ENCODE measurements around the gene PLEKHG4B.

The PLEKHG4B gene

GRCh38 chr5:172841-173251 lies 80.9 kb downstream of the PLEKHG4B start:
- Histone ChIP-seq H3K9ac (ENCODE audit: low read depth, low read length) (no peak overlapping the region), H3K4me1 (ENCODE audit: control insufficient read depth, insufficient read depth, low read length) (peaks cover 22% of the 10 kb centered on the region), H3K4me2 (ENCODE audit: low read length) (no peak overlapping the region), H3K27me3 (ENCODE audit: control insufficient read depth, insufficient read depth, low read length) (peaks cover 49% of the 10 kb centered on the region), H3K4me3 (ENCODE audit: low read length) (no peak overlapping the region), H3K9me3 (replicated peaks; ENCODE audit: low read length) (no peaks in the 10 kb centered on the region), H3K36me3 (ENCODE audit: insufficient read depth, low read length) (no peaks in the 10 kb centered on the region)

DNA sequence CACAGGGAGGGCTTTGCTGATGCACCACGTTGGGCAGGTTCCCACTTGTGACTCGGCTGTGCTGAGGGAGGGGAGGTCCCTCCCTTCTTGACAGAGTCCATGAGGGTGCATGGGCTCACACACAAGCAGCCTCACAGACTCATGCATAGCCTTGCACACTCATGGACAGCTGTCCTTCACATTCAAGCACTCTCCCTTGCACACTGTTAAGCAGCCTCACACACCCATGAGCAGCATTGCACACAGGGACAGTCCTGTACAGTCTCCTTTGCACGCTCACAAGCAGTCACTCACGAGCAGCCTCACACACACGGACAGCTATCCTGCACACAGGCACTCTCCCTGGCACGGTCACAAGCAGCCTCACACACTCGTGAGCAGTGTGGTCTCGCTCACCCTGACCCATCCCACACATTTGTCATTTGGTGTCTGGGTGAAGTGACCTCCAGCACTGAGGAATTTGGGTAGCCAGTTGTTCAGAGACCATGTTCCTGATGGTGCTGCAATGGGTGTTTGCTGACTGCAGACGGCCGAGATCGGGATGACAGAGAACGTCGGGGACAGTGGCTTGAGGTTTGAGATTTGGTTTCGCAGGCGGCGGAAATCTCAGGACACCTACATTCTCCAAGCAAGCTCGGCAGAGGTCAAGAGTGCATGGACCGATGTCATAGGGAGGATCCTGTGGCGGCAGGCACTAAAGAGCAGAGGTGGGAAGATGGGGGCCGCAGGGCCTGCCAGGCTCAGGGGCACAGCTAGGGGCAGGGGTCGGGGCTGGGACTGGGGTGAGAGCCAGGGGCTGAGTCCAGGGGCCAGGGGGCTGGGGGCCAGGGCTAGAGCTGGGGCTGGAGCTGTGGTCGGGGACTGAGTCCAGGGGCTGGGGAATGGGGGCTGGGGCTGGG lies 81.7 kb downstream of the PLEKHG4B start:
- Histone ChIP-seq H3K4me1 (ENCODE audit: control insufficient read depth, insufficient read depth, low read length) (peaks cover 15% of the 10 kb centered on the region), H3K36me3 (ENCODE audit: insufficient read depth, low read length) (no peaks in the 10 kb centered on the region), H3K27me3 (ENCODE audit: control insufficient read depth, insufficient read depth, low read length) (peaks cover 57% of the 10 kb centered on the region), H3K9me3 (replicated peaks; ENCODE audit: low read length) (no peaks in the 10 kb centered on the region), H3K4me3 (ENCODE audit: low read length) (no peak overlapping the region), H3K9ac (ENCODE audit: low read depth, low read length) (no peak overlapping the region), H3K4me2 (ENCODE audit: low read length) (no peak overlapping the region)

- Histone ChIP-seq H3K4me1 (ENCODE audit: control insufficient read depth, insufficient read depth, low read length) (peaks cover 9% of the 10 kb centered on the region), H3K9ac (ENCODE audit: low read depth, low read length) (no peak overlapping the region), H3K9me3 (replicated peaks; ENCODE audit: low read length) (no peaks in the 10 kb centered on the region), H3K36me3 (ENCODE audit: insufficient read depth, low read length) (no peaks in the 10 kb centered on the region), H3K4me2 (ENCODE audit: low read length) (no peak overlapping the region), H3K27me3 (ENCODE audit: control insufficient read depth, insufficient read depth, low read length) (peaks cover 63% of the 10 kb centered on the region), H3K4me3 (ENCODE audit: low read length) (no peak overlapping the region)
These were observed 82.3 kb downstream of the PLEKHG4B start for GRCh38 chr5:174291-174600.

DNA sequence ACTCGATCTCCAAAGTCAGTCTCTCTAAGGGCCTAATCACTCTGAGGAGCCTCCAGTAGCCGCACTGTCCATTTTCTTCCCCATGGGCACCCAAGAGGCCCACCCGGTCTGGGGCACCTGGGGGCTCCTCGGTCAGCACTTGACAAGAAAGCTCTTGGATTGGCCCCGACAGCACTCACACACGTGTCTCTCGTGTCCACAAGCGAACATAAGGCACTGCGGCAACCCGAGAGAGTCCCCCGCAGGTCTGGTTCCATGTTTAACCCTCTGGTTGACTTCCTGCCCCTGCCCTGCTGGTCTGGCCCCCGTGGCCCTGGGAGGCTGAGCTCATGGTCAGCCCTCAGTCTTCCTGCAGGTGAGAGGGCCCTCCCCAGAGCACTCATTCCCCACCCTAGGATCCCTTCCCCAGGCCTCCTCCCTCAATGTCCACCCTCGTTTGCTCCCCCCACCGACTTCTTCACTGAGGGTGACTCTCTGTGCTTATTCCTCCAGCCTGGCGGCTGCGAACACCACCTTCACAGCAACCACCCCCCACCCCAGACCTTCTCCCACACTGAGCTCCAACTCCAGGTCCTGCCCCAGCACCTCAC lies 83.0 kb downstream of the PLEKHG4B start:
- Histone ChIP-seq H3K27me3 (ENCODE audit: control insufficient read depth, insufficient read depth, low read length) (peaks cover 70% of the 10 kb centered on the region), H3K4me3 (ENCODE audit: low read length) (no peak overlapping the region), H3K9ac (ENCODE audit: low read depth, low read length) (no peak overlapping the region), H3K9me3 (replicated peaks; ENCODE audit: low read length) (no peaks in the 10 kb centered on the region), H3K4me1 (ENCODE audit: control insufficient read depth, insufficient read depth, low read length) (peaks cover 4% of the 10 kb centered on the region), H3K4me2 (ENCODE audit: low read length) (no peak overlapping the region), H3K36me3 (ENCODE audit: insufficient read depth, low read length) (no peaks in the 10 kb centered on the region)

DNA sequence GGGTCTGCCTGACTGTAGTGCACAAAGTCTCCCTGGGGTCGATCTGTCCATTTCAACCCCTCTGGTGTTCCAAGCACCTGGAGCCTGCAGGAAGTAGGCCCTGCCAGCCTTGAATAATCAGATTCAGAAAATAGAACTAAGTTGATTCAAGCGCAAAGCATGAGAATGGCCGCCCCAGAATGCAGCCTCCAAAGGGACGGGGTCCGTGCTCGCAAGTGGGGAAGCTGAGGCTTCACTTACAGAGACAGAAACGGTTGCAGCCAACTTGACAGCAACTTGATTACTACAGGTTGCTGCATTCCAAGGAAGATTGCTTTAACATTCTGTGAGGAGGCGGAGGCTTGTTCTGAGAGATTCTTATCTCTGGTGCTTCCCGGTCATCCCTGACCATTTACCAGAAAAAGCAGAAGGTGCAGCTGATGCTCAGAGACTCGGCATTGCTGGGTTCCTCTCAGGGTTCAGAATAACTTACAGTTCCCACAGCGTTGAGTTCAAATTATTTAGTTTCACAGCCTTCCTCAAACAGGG lies 84.4 kb downstream of the PLEKHG4B start:
- no peak overlapping the region for H3K9ac ChIP-seq (ENCODE audit: low read depth, low read length)
- H3K9me3 ChIP-seq (replicated peaks; ENCODE audit: low read length), result no peaks in the 10 kb centered on the region
- H3K36me3 ChIP-seq (ENCODE audit: insufficient read depth, low read length), result no peaks in the 10 kb centered on the region
- no peaks in the 10 kb centered on the region for H3K4me1 ChIP-seq (ENCODE audit: control insufficient read depth, insufficient read depth, low read length)
- H3K4me2 ChIP-seq (ENCODE audit: low read length), result no peak overlapping the region
- H3K27me3 ChIP-seq (ENCODE audit: control insufficient read depth, insufficient read depth, low read length), result peaks cover 77% of the 10 kb centered on the region
- H3K4me3 ChIP-seq (ENCODE audit: low read length), result no peak overlapping the region

DNA sequence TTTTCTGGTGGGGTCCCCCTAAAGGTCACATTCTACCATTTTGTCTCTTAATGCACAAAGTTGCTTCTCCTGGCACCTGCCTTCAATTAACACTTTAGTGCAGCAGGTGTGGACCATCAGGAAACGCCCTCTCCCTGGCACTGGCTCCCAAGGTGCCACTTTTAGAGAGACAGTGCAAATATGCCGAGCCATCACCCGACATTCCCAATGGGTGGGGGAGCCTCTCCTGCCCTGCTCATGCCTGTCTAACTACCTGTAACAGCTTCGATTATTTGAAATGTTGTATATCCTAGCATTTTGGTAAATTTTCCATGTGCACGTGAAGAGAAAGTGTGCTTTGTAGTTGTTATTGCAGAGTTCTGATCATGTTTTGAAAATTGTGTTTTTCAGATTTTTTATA lies 86.1 kb downstream of the PLEKHG4B start:
- no peak overlapping the region for H3K9ac ChIP-seq (ENCODE audit: low read depth, low read length)
- H3K4me1 ChIP-seq (ENCODE audit: control insufficient read depth, insufficient read depth, low read length), result no peaks in the 10 kb centered on the region
- peaks cover 71% of the 10 kb centered on the region for H3K27me3 ChIP-seq (ENCODE audit: control insufficient read depth, insufficient read depth, low read length)
- H3K9me3 ChIP-seq (replicated peaks; ENCODE audit: low read length), result no peaks in the 10 kb centered on the region
- no peak overlapping the region for H3K4me2 ChIP-seq (ENCODE audit: low read length)
- H3K36me3 ChIP-seq (ENCODE audit: insufficient read depth, low read length), result no peaks in the 10 kb centered on the region
- H3K4me3 ChIP-seq (ENCODE audit: low read length), result no peak overlapping the region

DNA sequence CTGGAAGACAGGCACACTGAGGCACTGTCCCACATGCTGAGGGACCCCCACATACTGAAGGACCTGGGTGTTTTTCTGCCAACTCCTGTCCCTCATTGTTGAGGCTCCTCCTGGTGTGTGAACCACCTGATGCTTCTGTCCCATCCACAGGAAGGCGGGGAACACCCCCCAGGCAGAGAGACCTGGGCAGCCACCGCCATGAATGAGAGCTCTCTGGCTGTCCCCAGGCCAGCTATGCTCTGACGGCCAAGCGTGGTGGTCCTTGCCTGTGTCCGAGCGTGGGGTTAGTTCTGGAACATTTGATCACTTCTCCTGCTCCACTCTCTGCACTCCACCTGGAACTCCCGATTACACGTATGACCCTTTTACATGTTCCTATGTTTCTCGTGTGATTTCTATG lies 87.4 kb downstream of the PLEKHG4B start:
- Histone ChIP-seq H3K36me3 (ENCODE audit: insufficient read depth, low read length) (no peaks in the 10 kb centered on the region), H3K4me1 (ENCODE audit: control insufficient read depth, insufficient read depth, low read length) (no peaks in the 10 kb centered on the region), H3K27me3 (ENCODE audit: control insufficient read depth, insufficient read depth, low read length) (peaks cover 69% of the 10 kb centered on the region), H3K4me2 (ENCODE audit: low read length) (no peak overlapping the region), H3K9ac (ENCODE audit: low read depth, low read length) (no peak overlapping the region), H3K4me3 (ENCODE audit: low read length) (no peak overlapping the region), H3K9me3 (replicated peaks; ENCODE audit: low read length) (no peaks in the 10 kb centered on the region)

GRCh38 chr5:180286-180918 lies 88.4 kb downstream of the PLEKHG4B start:
- H3K36me3 ChIP-seq (ENCODE audit: insufficient read depth, low read length), result no peaks in the 10 kb centered on the region
- H3K4me3 ChIP-seq (ENCODE audit: low read length), result no peak overlapping the region
- no peak overlapping the region for H3K4me2 ChIP-seq (ENCODE audit: low read length)
- H3K9me3 ChIP-seq (replicated peaks; ENCODE audit: low read length), result no peaks in the 10 kb centered on the region
- no peak overlapping the region for H3K9ac ChIP-seq (ENCODE audit: low read depth, low read length)
- no peaks in the 10 kb centered on the region for H3K4me1 ChIP-seq (ENCODE audit: control insufficient read depth, insufficient read depth, low read length)
- peaks cover 72% of the 10 kb centered on the region for H3K27me3 ChIP-seq (ENCODE audit: control insufficient read depth, insufficient read depth, low read length)

DNA sequence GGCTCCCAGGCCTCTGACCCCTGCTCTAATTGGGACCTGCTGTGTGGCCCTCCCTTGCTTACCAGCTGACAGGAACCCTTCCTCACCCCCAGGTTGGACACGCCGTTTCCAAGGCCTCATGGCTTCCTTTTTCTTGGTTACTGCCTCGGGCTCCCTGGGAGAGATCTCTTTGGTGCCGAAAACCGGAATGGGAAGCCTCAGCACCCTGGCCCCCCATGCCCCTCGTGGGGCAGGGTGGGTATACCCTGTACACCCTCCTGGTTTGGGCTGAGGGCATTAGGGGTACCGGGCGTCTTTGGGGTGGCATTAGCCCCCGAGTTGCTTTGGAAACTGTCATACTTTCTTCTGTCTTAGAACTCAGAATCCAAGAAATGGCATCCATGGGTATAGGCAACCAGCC lies 89.2 kb downstream of the PLEKHG4B start:
- Histone ChIP-seq H3K27me3 (ENCODE audit: control insufficient read depth, insufficient read depth, low read length) (peaks cover 78% of the 10 kb centered on the region), H3K9me3 (replicated peaks; ENCODE audit: low read length) (no peaks in the 10 kb centered on the region), H3K4me2 (ENCODE audit: low read length) (no peak overlapping the region), H3K4me3 (ENCODE audit: low read length) (no peak overlapping the region), H3K36me3 (ENCODE audit: insufficient read depth, low read length) (no peaks in the 10 kb centered on the region), H3K4me1 (ENCODE audit: control insufficient read depth, insufficient read depth, low read length) (no peaks in the 10 kb centered on the region), H3K9ac (ENCODE audit: low read depth, low read length) (no peak overlapping the region)

- Histone ChIP-seq H3K9ac (ENCODE audit: low read depth, low read length) (no peak overlapping the region), H3K4me3 (ENCODE audit: low read length) (no peak overlapping the region), H3K27me3 (ENCODE audit: control insufficient read depth, insufficient read depth, low read length) (peaks cover 78% of the 10 kb centered on the region)
These were observed 89.6 kb downstream of the PLEKHG4B start for GRCh38 chr5:181566-181965.

DNA sequence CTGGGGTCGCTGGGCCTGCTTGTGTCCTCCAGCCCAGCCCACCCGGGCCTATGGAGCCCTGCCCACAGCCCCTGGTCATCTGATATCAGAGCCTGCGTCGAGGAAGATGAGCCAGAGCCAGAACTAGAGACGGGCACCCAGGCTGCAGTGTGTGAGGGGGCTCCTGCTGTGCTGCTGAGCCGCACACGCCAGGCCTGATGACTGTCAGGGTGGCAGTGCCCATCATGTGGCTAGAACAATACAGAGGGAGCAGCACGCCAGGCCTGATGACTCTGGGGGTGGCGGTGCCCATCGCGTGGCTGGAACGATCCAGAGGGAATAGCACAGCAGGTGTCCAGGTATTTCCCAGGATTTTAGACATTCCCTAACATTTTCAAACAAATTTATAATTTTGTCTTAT lies 90.2 kb downstream of the PLEKHG4B start:
- Histone ChIP-seq H3K9me3 (replicated peaks; ENCODE audit: low read length) (no peaks in the 10 kb centered on the region), H3K27me3 (ENCODE audit: control insufficient read depth, insufficient read depth, low read length) (peaks cover 80% of the 10 kb centered on the region), H3K4me3 (ENCODE audit: low read length) (no peak overlapping the region), H3K4me2 (ENCODE audit: low read length) (no peak overlapping the region), H3K4me1 (ENCODE audit: control insufficient read depth, insufficient read depth, low read length) (no peaks in the 10 kb centered on the region), H3K9ac (ENCODE audit: low read depth, low read length) (no peak overlapping the region), H3K36me3 (ENCODE audit: insufficient read depth, low read length) (no peaks in the 10 kb centered on the region)

More at GRCh38 chr5:181566-181965, 89.6 kb downstream of the PLEKHG4B start:
- no peaks in the 10 kb centered on the region for H3K36me3 ChIP-seq (ENCODE audit: insufficient read depth, low read length)
- no peak overlapping the region for H3K4me2 ChIP-seq (ENCODE audit: low read length)
- no peaks in the 10 kb centered on the region for H3K4me1 ChIP-seq (ENCODE audit: control insufficient read depth, insufficient read depth, low read length)
- no peaks in the 10 kb centered on the region for H3K9me3 ChIP-seq (replicated peaks; ENCODE audit: low read length)
